Smooth muscle cell (in vitro differentiated cells): Measurements from ENCODE around the gene MC3R. TPM values are rescaled to one million over a fixed set of nuclear protein-coding genes. Genes with fewer than 3 reads are reported as not detected.

Source experiments
- DNase-seq: peaks from one replicate; lab custom pipeline; 2025; ENCODE audit not compliant: unreplicated experiment; lab: John Stamatoyannopoulos, UW
- H2AFZ ChIP-seq: fragments of 200-600 bp; sonication (generic); 2 replicates; pipeline ENCODE4 v1.6.0; 2016; ENCODE audit warnings: antibody characterized with exemption, low read depth, mild to moderate bottlenecking
- H3F3A ChIP-seq: fragments of 200-600 bp; sonication (generic); 2 replicates; pipeline ENCODE4 v1.6.0; 2017; ENCODE audit warnings: antibody characterized with exemption, low read depth
- H3K27ac ChIP-seq: fragments of 200-600 bp; sonication (generic); 2 replicates; pipeline ENCODE4 v1.5.1; 2016; ENCODE audit warnings: low read depth, mild to moderate bottlenecking
- H3K27me3 ChIP-seq: fragments of 200-600 bp; sonication (generic); 2 replicates; pipeline ENCODE4 v1.6.1; 2016; ENCODE audit warnings: low read depth, mild to moderate bottlenecking
- H3K36me3 ChIP-seq: fragments of 200-600 bp; sonication (generic); 2 replicates; pipeline ENCODE4 v1.5.1; 2016; ENCODE audit warnings: low read depth
- H3K4me1 ChIP-seq: fragments of 200-600 bp; sonication (generic); 2 replicates; pipeline ENCODE4 v1.5.1; 2016; ENCODE audit warnings: low read depth
- H3K4me2 ChIP-seq: fragments of 200-600 bp; sonication (generic); 2 replicates; pipeline ENCODE4 v1.6.0; 2016; ENCODE audit warnings: mild to moderate bottlenecking
- H3K4me3 ChIP-seq: fragments of 200-600 bp; sonication (generic); 2 replicates; pipeline ENCODE4 v1.5.1; 2016; ENCODE audit warnings: mild to moderate bottlenecking
- H3K79me2 ChIP-seq: fragments of 200-600 bp; sonication (generic); 2 replicates; pipeline ENCODE4 v1.6.0; 2016; ENCODE audit warnings: low read depth, mild to moderate bottlenecking
- H3K9ac ChIP-seq: fragments of 200-600 bp; sonication (generic); 2 replicates; pipeline ENCODE4 v1.6.0; 2016; ENCODE audit warnings: low read depth
- H3K9me3 ChIP-seq: fragments of 200-600 bp; sonication (generic); replicated peaks from 2 replicates; pipeline ENCODE4 v1.5.1; 2016; ENCODE audit warnings: low read depth
- H4K20me1 ChIP-seq: fragments of 200-600 bp; sonication (generic); 2 replicates; pipeline ENCODE4 v1.6.0; 2016; ENCODE audit warnings: low read depth
- WGBS: methylation state at CpG from one replicate; pipeline ENCODE4 v1.1.7; 2016; ENCODE audit warnings: low lambda C conversion rate; 5-methylcytosine and 5-hydroxymethylcytosine counted together
- polyA plus RNA-seq: library from polyadenylated mRNA; unstranded; fragments of >200 nt; fragmentation: Nextera tagmentation; extraction: Ambion mirVana; gene quantifications from 2 replicates; pipeline ENCODE4 v1.2.1, GENCODE V29; 2016
- total RNA-seq: library from RNA; depleted of rRNA; stranded (reverse); fragments of >200 nt; gene quantifications from 2 replicates; pipeline ENCODE4 v1.2.3, GENCODE V29; 2014
- TF ChIP-seq, protein P1 (sequence below): fragments of 200-600 bp; sonication (generic); IDR thresholded peaks from 2 replicates; pipeline ENCODE4 v1.5.1; 2017; ENCODE audit warnings: borderline replicate concordance, mild to moderate bottlenecking, antibody characterized with exemption; ENCODE audit not compliant: insufficient read depth, poor library complexity, severe bottlenecking

The MC3R gene
- total and polyA plus RNA-seq, 2 experiments from 2014 or later: not detected

DNA sequence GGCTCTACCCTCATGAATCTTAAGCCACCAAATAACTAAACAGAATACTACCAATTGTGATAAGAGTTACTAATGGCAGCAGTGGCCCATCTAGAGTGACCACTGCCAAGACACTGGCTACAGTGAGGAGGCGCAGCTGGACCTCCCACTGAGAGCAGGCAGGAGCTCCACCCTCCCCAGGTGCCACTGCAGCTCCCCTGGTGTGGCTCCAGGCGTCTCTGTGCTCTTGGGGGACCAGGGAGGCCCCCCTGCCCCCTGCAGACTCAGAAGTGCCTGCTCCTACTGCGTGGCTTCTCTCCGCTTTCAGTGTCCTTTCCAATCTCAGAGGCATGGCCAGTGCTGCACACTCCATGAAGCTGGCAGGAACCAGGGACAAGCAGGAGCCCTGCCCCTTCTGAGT, 23.4 kb downstream of the MC3R start:
- Histone ChIP-seq H3K79me2 (no peaks in the 10 kb centered on the region), H3K4me2 (no peak overlapping the region), H3K27me3 (no peaks in the 10 kb centered on the region), H2AFZ (no peak overlapping the region), H3K9ac (no peak overlapping the region), H4K20me1 (no peaks in the 10 kb centered on the region), H3K4me3 (no peak overlapping the region), H3K4me1 (no peaks in the 10 kb centered on the region), H3F3A (no peaks in the 10 kb centered on the region), H3K36me3 (no peaks in the 10 kb centered on the region), H3K27ac (no peak overlapping the region), H3K9me3 (no peaks in the 10 kb centered on the region)
- 55% methylated on average over 4 of the region's 4 CpGs for whole genome bisulfite sequencing
- DNase-seq: no peak
- TF ChIP-seq, protein P1, sequence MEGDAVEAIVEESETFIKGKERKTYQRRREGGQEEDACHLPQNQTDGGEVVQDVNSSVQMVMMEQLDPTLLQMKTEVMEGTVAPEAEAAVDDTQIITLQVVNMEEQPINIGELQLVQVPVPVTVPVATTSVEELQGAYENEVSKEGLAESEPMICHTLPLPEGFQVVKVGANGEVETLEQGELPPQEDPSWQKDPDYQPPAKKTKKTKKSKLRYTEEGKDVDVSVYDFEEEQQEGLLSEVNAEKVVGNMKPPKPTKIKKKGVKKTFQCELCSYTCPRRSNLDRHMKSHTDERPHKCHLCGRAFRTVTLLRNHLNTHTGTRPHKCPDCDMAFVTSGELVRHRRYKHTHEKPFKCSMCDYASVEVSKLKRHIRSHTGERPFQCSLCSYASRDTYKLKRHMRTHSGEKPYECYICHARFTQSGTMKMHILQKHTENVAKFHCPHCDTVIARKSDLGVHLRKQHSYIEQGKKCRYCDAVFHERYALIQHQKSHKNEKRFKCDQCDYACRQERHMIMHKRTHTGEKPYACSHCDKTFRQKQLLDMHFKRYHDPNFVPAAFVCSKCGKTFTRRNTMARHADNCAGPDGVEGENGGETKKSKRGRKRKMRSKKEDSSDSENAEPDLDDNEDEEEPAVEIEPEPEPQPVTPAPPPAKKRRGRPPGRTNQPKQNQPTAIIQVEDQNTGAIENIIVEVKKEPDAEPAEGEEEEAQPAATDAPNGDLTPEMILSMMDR: no peak

DNA sequence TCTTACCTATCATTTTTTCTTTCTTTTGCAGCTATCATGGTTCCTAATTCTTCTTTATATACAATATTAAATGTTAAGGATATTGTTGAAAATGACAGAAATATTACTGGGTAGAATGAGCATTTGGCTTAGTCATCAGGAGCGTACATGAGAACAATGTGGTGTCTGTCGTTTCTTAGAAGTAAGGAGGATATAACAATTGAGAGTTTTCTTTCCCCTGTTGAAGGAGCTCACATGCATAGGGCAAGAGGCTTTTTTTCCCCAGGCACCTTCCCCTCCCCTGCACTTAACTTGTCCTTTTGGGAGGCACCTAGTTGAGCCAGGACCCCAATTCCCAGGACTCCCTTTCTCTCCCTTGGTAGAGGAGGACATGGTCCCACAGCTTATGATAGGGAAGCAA, 25.0 kb downstream of the MC3R start:
- no peaks in the 10 kb centered on the region for H4K20me1 ChIP-seq
- H3K4me3 ChIP-seq: no peak overlapping the region
- H3K4me1 ChIP-seq: no peaks in the 10 kb centered on the region
- no peak overlapping the region for H2AFZ ChIP-seq
- no peaks in the 10 kb centered on the region for H3F3A ChIP-seq
- no peaks in the 10 kb centered on the region for H3K36me3 ChIP-seq
- TF ChIP-seq, protein P1: no peak
- no peak overlapping the region for H3K27ac ChIP-seq
- no peaks in the 10 kb centered on the region for H3K27me3 ChIP-seq
- no peaks in the 10 kb centered on the region for H3K79me2 ChIP-seq
- no peak for DNase-seq
- 75% methylated on average over 2 of the region's 2 CpGs for WGBS
- H3K4me2 ChIP-seq: no peak overlapping the region
- H3K9ac ChIP-seq: no peak overlapping the region
- H3K9me3 ChIP-seq: no peaks in the 10 kb centered on the region

DNA sequence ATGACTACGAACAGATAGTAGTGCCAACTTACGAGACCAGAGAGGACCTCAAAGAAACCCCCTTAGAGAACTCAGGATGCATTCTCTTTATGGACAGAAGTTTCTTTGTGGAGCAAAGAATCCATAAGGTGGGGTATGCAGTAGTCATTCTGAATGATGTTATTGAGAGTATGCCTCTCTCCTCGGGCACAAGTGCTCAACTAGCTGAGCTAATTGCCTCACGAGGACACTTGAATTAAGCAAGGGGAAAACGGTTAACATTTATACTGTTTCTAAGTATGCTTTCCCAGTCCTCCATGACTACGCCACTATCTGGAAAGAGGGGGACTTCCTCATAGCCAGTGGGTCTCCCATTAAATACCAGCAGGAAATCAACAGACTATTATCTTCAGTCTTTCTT, 25.6 kb downstream of the MC3R start:
- Histone ChIP-seq H3K36me3 (no peaks in the 10 kb centered on the region), H3K4me2 (no peak overlapping the region), H2AFZ (no peak overlapping the region), H4K20me1 (no peaks in the 10 kb centered on the region), H3K4me3 (no peak overlapping the region), H3K9me3 (no peaks in the 10 kb centered on the region), H3F3A (no peaks in the 10 kb centered on the region), H3K4me1 (no peaks in the 10 kb centered on the region), H3K9ac (no peak overlapping the region), H3K27me3 (no peaks in the 10 kb centered on the region), H3K27ac (no peak overlapping the region), H3K79me2 (no peaks in the 10 kb centered on the region)
- no peak for DNase-seq
- TF ChIP-seq, protein P1: no peak
- WGBS: 71% methylated on average over 6 of the region's 6 CpGs

DNA sequence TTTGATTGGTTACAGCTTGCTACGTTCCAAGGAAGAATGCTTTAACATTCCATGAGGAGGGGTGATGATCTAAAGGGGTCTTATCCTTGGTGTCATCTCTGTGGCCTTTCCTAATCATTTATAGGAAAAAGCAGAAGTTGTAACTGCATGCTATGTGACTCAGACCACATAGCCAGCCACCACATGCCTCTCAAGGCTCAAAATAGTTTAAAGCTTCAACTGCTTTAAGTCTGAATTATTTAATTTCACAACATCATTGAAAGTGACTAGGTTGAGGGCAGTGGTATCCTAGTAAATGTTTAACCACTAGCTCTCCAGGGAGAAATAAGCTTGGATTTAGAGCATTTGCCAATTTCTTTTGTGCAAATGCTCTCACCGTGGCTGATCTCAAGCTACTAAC, 29.7 kb downstream of the MC3R start:
- TF ChIP-seq, protein P1: no peak
- DNase-seq: no peak
- H3K4me1 ChIP-seq: no peaks in the 10 kb centered on the region
- no peak overlapping the region for H3K9ac ChIP-seq
- H3K27ac ChIP-seq: no peak overlapping the region
- no peaks in the 10 kb centered on the region for H3F3A ChIP-seq
- H3K79me2 ChIP-seq: no peaks in the 10 kb centered on the region
- H3K4me3 ChIP-seq: no peak overlapping the region
- no peak overlapping the region for H2AFZ ChIP-seq
- no peaks in the 10 kb centered on the region for H4K20me1 ChIP-seq
- no peak overlapping the region for H3K4me2 ChIP-seq
- no peaks in the 10 kb centered on the region for H3K27me3 ChIP-seq
- WGBS: 77% methylated on average over 2 of the region's 2 CpGs
- H3K36me3 ChIP-seq: no peaks in the 10 kb centered on the region
- no peaks in the 10 kb centered on the region for H3K9me3 ChIP-seq
